Activated CD8-positive, alpha-beta memory T cell treated with anti-CD3 and anti-CD28 coated beads for 24 hours (primary cell): ENCODE measurements around the gene HIC2.
"Not testable (repeated sequence)": the region's sequence is repeated elsewhere in the genome, so short reads cannot be mapped to it uniquely, and the experiment has no call there.

Experiments
- DNase-seq: peaks from one replicate; pipeline ENCODE4 v3.0.0-alpha.2; 2020

The HIC2 gene

DNA sequence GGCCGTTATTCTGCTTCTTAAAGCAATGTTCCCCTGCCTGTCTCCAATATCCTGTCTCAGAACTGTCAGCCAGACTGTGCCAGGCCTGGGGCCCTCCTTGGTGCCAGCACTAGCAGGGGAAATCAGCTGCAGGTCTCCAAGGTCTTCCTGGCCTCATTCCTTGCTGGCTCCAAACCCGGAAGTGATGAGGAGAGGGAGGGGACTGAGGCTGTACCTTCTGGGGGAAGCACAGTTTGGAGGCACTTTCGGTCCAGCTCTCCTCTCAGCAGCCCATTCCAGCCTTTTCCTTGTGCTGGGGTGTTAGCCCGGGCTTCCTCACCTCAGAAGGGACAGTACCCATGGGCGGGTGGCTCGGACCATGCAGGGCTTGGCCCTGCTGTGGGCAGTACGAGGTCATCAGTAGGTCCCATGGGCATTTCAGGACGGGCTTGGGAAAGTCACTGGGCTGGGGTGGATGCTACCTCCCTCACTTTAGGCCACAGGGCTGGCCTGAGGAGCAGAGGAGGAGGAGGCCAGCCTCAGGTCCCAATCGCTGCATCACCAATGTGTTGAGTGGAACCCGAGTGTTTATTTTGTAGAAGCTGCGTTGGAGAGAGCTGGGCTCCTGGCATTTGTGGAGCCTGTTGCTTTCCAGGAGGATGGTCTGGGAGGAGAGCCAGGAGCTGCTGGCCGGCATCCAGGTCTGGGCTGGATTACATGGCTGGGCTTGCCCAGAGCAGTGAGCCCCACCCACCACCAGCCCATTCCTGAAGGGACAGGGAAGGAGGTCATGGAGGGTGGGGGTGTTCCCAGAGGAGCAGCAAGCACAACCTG is 19.0 kb downstream of the HIC2 start:
- peak; percentile 30 for DNase-seq

DNA sequence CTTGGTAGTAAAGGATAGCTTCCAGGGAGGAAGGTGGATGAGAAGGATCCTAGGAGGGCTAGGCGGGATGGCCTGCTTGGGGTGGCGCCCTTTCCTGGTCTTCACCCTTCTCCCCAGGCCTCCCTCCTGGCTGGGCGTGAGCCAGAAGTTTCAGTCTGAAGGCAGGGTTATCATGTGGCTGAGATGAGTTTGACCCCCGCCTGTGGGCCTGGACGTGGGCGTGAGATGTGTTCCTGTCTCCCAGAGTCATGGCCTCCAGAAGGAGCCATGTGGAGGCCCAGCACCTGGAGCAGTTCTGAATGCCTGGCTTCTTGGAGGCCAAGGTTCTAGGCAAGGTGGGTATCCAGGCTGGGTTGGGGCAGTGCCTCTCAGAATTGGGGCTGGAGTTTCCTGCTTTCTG is 20.8 kb downstream of the HIC2 start:
- DNase-seq, result not testable (repeated sequence)

DNA sequence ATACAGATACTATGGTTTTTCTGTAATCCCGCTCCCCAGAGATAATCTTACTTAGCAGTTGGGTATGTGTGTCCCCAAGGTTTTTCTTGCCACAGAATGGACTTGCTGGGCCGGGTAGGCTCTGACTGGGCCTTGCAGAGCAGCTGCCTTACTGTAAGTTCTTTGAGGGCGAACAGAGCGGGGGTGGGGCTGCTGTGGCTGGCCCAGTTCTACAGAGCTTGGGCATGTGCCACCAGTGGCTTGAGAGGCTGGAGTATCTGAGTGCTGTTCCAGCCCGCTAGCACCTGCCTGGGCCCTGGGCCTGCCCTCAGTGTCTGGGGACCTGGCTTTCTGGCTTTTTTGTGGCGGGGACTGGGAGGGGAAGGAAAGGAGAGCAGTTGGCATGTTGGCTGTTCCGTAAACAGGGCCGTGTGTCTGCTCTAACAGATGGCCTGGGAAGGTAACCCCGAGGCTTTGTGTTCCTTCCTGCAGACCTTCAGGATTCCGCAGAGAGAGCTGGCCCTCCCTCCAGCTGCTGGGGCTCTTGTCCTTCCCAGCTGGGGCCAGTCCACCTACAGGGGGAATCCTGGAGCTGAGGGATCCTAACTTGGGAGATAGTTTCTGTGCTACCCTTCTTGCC is 23.0 kb downstream of the HIC2 start:
- not testable (repeated sequence) for DNase-seq

DNA sequence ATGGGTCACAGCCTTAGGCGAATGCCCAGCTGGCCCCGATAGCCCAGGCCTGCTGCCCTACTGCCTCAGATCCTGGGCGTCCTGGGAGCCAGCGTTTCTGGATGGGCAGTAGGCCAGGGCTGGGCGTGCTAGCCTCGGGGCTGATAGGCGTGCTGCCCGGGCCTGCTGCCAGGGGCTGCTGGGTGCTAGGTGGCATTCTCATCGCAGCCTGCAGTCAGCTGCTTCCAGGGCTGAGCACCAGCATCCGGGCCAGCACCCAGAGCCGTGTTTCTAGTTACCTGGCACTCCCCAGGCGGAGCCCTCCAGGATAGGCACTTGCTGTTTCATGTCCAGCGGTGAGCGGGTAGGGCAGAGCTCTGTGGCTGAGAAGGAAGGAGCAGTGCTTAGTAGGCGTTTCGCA is 23.5 kb downstream of the HIC2 start:
- DNase-seq, result not testable (repeated sequence)

DNA sequence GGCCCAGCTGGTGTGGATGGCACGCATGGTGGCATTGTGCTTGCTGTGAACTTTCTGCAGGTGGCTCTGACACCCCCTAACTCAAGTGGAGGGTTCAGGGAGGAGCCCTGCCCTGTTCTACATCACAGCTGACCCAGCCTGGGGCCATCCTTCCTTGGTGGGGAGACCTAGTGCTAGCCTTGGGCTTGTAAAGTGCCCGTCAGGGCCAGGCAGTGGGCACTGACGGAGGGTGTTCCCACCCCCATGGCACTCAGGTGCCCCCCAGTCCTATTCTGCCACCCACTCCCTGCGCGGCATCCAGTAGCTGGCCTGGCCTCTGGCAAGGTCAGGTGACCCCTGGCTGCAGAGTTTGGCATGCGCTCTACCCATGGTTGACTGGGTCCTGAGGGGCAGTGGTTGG is 24.0 kb downstream of the HIC2 start:
- DNase-seq, result not testable (repeated sequence)

DNA sequence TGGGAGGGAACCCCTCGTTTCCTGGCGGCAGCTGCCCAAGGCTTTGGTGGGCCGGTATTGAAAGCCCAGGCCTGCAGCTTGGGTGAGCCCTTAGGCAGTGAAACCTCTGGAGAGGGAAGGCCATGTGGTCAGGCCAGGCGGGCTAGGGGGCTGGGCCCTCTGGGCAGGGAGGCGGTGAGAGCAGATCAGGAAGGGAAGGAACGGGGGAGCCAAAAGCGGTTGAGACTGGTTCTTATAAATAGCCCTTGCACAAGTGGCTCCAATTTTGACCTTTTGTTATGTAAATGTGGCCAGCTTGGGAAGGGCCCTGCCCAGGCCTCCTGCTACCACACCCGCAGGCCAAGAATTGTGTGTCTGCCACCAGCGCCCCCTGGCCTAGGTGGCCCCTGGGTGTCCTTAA is 25.0 kb downstream of the HIC2 start:
- DNase-seq, result not testable (repeated sequence)

DNA sequence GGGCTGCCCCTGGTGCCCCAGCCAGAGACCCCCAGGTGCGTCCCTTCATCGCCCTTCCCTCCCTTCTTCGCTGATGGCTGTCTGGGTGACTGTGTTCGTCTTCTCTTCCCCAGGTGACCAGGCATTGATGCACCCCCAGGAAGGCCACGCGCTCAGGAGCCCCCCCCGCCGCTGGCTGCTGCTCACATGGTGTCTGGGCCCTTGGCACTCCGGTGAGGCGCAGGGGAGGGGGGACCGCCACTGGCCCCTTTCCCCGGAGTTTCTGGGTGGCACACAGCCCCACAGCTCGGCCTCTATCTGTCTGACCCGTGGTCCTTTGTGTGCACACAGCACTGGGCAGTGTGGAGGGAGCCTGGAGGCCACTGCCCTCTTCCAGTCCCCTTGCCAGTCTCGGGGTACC is 25.5 kb downstream of the HIC2 start:
- not testable (repeated sequence) for DNase-seq

DNA sequence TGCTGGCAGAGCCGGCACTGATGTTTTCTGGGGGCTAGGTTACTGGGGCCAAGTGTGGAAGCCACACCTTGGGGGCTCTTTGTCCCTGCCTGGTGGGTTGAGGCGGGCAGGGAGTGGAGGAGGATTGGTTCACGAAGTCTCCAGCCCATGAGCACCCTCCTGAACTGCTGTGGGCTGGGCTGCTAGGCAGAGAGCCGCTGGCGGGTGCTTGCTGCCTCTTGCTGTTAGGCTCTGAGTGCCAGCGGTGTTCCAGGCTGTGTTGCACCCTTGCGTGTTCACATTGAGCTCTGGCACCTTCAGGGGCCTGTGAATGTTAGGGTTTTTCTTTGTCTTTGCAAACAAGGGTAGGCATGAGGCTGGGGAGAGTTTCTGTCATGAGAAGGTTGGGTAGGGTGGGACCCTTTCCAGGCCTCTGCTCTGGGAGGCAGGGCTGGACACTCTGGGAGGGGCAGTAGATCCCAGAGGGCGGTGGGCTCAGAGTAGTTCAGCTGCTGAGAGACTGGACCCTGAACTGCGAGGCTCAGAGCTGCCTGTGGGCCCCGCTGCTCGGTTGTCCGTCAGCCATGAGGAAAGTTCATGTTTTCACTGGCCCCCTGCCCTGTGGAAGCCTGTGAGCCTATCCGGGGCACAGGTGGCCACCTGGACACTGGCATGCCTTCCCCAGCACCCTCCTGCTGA is 26.0 kb downstream of the HIC2 start:
- no peak for DNase-seq

DNA sequence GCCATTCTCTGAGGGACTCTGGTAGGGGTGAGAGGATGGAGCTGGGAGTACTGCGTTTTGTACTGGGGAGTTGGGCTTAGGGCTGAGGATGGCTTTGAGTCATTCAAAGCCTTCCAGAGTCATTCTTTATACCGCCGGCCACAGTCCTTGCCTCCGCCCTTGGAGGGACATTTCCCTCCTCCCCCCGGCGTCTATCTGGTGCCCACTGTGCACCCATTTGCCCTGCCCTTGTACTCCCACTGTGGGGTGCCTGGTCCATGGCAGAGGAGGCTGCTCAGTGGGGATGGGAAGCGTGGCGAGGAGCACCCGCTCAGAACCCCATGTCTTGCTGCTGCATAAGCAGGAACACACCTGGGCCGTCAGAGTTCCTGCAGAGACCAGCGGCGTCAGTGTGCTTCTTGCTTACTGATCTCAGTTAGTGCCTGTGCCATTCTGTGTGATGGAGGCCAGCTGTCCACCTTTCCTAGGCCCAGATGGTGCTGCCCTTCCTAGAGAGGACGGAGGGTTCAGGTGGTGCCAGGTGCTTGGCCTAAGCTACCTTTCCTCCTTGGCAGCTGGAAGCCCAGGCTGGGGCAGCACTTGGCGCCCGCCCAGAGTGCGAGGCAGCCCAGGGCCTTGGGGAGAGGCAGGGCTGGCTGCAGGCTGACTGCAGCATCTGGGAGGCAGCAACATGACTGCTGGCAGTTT is 26.7 kb downstream of the HIC2 start:
- DNase-seq, result no peak

DNA sequence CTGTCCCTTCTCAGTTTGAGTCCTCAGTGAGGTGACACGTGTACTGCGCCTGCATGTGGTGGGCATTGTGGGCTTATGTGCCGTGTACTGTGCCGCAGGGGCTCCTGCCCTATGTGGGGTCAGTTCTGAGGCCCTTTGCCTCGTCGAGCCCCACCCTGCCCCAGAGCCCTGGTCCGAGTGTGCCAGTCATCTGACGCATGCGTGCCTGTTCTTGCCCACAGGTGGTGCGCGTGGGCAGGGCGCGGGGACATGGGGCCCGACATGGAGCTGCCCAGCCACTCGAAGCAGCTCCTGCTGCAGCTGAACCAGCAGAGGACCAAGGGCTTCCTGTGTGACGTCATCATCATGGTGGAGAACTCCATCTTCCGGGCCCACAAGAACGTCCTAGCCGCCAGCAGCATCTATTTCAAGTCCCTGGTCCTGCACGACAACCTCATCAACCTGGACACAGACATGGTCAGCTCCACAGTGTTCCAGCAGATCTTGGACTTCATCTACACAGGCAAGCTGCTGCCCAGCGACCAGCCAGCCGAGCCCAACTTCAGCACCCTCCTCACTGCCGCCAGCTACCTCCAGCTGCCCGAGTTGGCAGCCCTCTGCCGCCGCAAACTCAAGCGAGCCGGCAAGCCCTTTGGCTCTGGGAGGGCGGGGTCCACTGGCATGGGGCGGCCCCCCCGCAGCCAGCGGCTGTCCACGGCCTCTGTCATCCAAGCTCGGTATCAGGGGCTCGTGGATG is 27.7 kb downstream of the HIC2 start:
- DNase-seq, result no peak

DNA sequence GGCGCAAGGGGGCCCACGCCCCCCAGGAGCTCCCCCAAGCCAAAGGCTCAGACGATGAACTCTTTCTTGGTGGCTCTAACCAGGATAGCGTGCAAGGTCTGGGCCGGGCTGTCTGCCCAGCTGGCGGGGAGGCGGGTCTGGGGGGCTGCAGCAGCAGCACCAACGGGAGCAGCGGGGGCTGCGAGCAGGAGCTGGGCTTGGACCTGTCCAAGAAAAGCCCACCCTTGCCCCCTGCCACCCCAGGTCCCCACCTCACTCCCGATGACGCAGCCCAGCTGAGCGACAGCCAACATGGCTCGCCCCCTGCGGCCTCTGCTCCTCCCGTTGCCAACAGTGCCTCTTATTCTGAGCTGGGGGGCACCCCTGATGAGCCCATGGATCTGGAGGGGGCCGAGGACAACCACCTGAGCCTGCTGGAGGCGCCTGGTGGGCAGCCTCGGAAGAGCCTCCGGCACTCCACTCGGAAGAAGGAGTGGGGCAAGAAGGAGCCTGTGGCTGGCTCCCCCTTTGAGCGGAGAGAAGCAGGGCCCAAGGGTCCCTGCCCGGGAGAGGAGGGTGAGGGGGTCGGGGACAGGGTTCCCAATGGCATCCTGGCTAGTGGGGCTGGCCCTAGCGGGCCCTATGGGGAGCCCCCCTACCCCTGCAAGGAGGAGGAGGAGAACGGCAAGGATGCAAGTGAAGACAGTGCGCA is 28.4 kb downstream of the HIC2 start:
- DNase-seq, result no peak

DNA sequence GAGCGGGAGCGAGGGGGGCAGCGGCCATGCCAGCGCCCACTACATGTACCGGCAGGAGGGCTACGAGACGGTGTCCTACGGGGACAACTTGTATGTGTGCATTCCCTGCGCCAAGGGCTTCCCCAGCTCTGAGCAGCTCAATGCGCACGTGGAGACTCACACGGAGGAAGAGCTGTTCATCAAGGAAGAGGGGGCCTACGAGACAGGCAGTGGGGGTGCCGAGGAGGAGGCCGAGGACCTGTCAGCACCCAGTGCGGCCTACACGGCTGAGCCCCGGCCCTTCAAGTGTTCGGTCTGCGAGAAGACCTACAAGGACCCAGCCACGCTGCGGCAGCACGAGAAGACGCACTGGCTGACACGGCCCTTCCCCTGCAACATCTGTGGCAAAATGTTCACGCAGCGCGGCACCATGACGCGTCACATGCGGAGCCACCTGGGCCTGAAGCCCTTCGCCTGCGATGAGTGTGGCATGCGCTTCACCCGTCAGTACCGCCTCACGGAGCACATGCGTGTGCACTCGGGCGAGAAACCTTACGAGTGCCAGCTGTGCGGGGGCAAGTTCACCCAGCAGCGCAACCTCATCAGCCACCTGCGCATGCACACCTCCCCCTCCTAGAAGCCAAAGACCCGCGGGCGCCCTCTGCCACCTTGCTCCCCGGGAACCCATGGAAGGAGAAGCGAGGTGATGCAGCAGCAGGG is 29.1 kb downstream of the HIC2 start:
- no peak for DNase-seq

DNA sequence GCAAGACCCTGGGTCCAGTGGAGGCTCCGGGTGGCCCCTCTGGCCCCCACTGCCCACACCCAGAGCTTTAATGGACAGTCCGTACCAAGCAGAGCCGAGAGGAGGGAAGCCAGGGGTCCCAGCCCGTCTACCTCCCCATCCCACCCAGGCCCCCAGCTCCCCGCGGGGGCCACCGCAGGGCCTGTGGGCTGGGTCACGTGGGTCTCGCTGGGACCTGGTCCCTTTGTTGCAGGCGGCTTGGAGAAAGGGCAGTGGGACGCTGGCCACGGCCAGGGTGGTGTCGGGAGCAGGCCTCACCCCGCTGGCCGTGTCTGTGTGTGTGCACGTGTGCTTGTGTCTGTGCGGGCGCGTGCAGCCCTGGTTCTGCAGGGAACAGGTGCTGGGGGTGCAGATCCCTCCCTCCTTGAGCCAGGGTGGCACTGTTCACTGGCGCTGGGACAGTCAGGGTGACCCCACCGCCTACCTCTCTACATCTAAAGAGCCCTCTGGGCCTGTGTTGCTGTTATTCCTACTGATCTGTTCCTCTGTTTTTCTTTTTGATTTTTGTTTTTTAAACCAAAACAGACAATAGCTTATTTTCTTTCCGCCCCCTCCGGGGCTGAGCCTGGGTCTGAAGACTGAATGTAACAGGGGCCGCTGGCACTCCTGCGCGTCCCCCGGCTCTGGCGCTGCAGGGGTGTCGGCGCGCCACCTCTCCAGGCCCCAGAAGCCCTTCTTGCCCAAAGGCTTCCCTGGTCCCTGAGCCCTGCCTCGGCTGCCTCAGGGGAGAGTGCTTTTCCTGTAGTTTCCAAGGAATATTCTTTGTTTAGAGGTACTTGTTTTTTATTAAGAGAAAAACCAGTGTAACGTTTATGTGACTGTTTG is 29.9 kb downstream of the HIC2 start:
- DNase-seq, result no peak

DNA sequence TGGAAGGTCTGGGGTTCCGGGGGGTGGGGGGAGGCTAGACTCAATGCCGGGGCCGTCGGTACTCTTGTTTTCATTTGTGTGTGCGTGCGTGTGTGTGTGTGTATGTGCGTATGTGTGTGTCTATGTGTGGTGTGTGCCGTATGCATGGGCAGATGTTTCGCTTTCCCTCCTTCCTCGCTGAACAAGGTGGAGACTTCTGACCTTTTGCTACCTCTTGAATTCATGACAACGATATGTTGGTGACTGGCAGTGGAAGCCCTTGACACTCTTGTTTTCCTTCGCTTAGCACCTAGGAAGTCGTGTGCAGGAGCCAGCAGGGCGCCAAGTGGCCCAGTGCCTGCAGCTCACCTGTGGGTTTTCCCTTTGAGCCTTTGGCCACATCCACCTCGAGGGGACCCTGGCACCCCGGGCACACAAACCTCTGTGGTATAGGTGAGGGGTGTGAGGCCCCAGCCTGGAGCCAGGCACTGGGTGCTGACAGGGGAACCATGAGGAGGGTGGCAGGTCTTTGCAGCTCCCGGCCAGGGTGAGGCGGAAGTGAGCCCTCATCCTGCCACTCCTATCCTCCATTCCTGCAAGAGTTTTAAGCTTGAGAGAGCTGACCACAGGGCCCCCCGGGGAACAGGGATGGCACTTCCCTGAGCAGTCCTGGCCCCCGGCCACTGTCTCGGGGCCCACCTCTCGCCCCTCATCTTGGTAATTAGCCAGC is 30.7 kb downstream of the HIC2 start:
- DNase-seq, result peak; percentile 54

DNA sequence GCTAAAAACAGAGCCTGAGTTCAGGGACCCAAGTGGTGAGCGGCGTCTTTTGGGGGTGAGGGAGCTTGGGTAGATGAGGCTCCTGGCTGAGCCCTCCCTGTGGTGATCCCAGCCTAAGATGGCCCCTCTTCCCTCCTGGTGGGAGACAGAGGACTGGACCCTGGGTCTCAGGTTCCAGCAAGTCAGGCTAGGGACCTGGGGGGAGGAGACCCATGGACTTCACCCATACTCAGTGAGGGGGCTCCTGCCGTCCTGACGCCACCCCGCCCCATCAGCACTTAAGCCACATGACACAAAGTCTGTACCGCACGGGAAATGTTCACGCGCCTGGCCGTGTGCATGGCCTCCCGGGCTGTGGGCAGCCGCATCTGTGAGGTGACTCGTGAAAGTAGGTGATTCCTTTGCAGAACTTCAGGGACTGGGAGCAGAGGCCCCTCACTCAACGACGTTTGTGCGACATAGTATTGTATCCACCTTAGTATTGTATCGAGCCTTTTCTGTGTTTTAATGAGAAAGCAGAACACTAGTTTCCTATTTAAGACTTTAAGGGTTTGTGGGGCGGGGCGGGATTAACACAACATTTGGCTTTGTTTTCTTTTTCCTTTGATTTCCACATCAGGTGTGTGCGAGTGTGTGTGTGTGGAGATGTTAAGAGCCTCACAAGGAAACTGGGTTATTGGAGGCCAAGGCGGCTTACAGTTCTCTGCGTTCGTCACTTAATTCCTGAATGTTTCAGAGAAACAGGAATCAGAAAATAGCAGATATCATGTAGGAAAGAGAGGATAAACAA is 31.7 kb downstream of the HIC2 start:
- DNase-seq, result no peak

DNA sequence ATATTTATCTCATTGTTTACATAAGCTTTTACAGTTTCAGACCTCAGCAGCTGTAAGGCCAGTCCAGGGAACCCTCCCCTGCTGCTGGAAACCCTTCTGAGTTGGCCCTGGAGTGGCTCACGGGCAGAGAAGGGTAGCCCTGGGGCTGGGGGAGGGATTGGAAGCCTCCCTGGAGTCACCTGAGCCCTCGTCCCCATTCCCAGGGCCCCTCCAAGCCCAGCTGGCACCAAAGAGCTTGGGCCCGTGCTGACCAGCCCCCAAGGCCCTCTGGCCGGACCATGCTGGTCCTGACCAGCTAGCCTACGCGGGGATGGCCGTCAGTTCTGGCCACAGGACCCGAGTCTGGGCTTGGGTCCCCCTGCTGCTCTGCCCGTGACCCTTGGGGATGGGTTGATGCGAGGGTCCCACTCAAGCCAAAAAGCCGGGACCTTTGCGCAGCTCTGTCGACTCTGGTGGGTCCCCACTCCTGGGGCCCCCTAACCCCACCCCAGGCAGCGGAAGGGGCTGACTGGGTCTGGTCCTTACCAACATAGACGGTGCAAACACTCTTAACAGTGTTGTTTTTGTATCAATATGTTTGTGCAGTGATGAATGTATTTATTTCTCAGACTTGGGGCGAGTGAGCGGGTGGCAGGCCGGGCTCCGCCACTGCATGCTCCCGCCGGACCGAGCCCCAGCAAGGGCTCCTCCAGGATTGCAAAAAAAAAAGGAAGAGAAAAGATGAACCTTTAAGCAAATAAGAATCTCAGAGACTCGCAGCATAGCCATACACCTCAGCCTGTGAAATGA is 32.6 kb downstream of the HIC2 start:
- peak; percentile 35 for DNase-seq

DNA sequence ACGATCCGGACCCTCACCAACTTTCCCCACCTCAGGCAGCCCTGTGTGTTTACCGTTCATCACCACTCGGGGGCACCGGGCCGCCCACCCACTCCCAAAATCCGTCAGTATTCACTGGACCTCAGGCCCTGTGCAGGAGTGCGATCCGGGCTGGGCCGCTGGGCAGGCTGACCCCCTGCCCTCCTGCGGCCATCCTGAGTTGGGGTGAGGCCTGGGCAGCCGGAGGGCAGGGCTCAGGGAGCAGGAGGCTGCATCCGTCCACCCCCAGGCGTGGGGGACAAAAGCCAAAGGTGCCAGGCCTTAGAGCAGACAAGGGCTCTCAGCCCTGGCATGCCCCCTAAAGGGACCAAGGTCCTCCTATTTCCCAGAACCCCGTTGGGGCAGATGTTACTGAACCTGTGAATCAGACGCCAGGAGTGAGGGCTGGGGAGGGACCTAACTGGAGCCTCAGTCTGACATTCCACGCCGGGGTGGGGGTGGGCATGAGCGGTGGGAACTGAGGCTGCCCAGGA is 33.2 kb downstream of the HIC2 start:
- peak; percentile 43 for DNase-seq

DNA sequence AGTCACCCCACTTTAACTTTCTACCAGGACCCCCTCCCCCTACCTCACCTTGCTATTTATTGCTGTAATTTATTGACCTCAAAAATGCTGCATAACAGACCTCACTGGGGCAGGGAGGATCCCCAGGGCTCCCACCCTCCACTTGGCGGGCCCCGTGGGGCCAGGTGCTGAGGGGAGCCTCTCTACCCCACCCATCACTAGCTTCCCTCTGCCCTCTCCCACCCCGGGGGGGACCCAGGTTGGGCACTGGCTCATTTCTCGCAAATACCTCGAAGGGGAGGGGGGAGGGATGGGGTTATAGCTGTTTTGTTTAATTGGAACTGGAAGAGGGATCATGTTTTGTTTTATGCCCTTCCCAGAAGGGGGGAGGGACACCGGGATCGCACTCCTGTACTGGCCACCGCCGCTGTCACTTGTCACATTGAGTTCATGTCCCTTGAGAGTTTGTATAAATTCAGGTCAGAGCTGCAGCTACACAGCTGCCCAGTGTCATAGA is 33.7 kb downstream of the HIC2 start:
- no peak for DNase-seq
